GM12878 (cell line): ENCODE results near the gene LIFR. TPM values are rescaled to one million over a fixed set of nuclear protein-coding genes. Genes with fewer than 3 reads are reported as not detected.

ENCODE experiments used
- ATAC-seq: fragments of 200-7000 bp; cut with Tn5 transposase; 3 replicates; pipeline ENCODE4 v1.9.1; 2020; ENCODE audit warnings: mild to moderate bottlenecking, moderate library complexity
- BruUV-seq: library from RNA; stranded (reverse); fragments of 400-500 nt; replicated peaks from 2 replicates; lab custom pipeline; 2021; lab: Mats Ljungman, UMichigan
- CTCF ChIA-PET: fragments of 300-600 bp; sonication (Branson Sonifier 250); formaldehyde crosslinking; extraction: SDS; loops from one replicate; lab custom pipeline; 2021; ENCODE audit warnings: inconsistent platforms; lab: Yijun Ruan, JAX
- POLR2A ChIA-PET: fragments of 350-600 bp; formaldehyde crosslinking; extraction: SDS; loops from one replicate; lab custom pipeline; 2021; ENCODE audit warnings: inconsistent platforms; lab: Charles Lee
- RAD21 ChIA-PET: fragments of 300-600 bp; sonication (Branson Sonifier 250); formaldehyde crosslinking; loops from one replicate; lab custom pipeline; 2023; ENCODE audit warnings: antibody characterized with exemption; ENCODE audit not compliant: unreplicated experiment; lab: Charles Lee
- SMC1A ChIA-PET: fragments of 300-600 bp; sonication (Branson Sonifier 250); formaldehyde crosslinking; loops from one replicate; lab custom pipeline; 2023; ENCODE audit not compliant: unreplicated experiment, uncharacterized antibody; lab: Charles Lee
- DNase-seq: peaks from one replicate; pipeline ENCODE4 v3.0.0-alpha.2; 2011; ENCODE audit warnings: low read depth, low spot score
- FAIRE-seq: peaks from 3 replicates; lab custom pipeline; 2011; peaks lifted over from hg19 to GRCh38; lab: Jason Lieb, UNC
- H2AFZ ChIP-seq: 2 replicates; pipeline ENCODE4 v1.6.0; 2011; ENCODE audit warnings: low read depth, low read length, control low read depth; ENCODE audit not compliant: control insufficient read depth
- H3K27ac ChIP-seq: 2 replicates; pipeline ENCODE4 v1.5.1; 2011; ENCODE audit warnings: control low read depth; ENCODE audit not compliant: control insufficient read depth, insufficient read depth
- H3K27me3 ChIP-seq, 2 experiments: replicated peaks in 1 of 2; 2 replicates each; pipeline versions ENCODE4 v1.6.0 to v1.6.1; 2011; ENCODE audit warnings: low read length in 1 of 2; ENCODE audit not compliant: control insufficient read depth in 2 of 2, insufficient read depth in 2 of 2
- H3K36me3 ChIP-seq, 2 experiments: 2 replicates each; pipeline ENCODE4 v1.5.1; 2011; ENCODE audit warnings: low read length in 1 of 2; ENCODE audit not compliant: control insufficient read depth in 2 of 2, insufficient read depth in 2 of 2
- H3K4me1 ChIP-seq: 2 replicates; pipeline ENCODE4 v1.6.1; 2011; ENCODE audit warnings: mild to moderate bottlenecking, low read length, moderate library complexity, mixed read lengths; ENCODE audit not compliant: control insufficient read depth, insufficient read depth
- H3K4me2 ChIP-seq: 2 replicates; pipeline ENCODE4 v1.6.0; 2011; ENCODE audit warnings: control low read depth; ENCODE audit not compliant: control insufficient read depth, insufficient read depth
- H3K4me3 ChIP-seq: fragments of 200-600 bp; sonication (generic); 2 replicates; pipeline ENCODE4 v1.5.1; 2016
- H3K79me2 ChIP-seq: 2 replicates; pipeline ENCODE4 v1.6.0; 2011; ENCODE audit warnings: low read length; ENCODE audit not compliant: control insufficient read depth, insufficient read depth
- H3K9ac ChIP-seq: 2 replicates; pipeline ENCODE4 v1.8.0; 2011; ENCODE audit warnings: low read length, control low read depth, mixed read lengths; ENCODE audit not compliant: control insufficient read depth, insufficient read depth
- H3K9me3 ChIP-seq: replicated peaks from 3 replicates; pipeline ENCODE4 v1.5.1; 2011; ENCODE audit warnings: mild to moderate bottlenecking, low read length; ENCODE audit not compliant: control insufficient read depth, insufficient read depth
- H4K20me1 ChIP-seq: 2 replicates; pipeline ENCODE4 v1.6.0; 2011; ENCODE audit not compliant: control insufficient read depth, insufficient read depth
- BACH1 ChIP-seq: fragments of 450-650 bp; IDR thresholded peaks from 2 replicates; pipeline ENCODE4 v1.6.1; 2017; ENCODE audit warnings: mild to moderate bottlenecking, borderline replicate concordance
- DPF2 ChIP-seq: fragments of 450-650 bp; IDR thresholded peaks from 2 replicates; pipeline ENCODE4 v1.6.1; 2017; ENCODE audit warnings: mild to moderate bottlenecking
- E2F8 ChIP-seq: fragments of 450-650 bp; IDR thresholded peaks from 2 replicates; pipeline ENCODE4 v1.6.1; 2018; ENCODE audit warnings: mild to moderate bottlenecking, low read depth, moderate library complexity; ENCODE audit not compliant: partially characterized antibody
- EED ChIP-seq: sonication (generic); IDR thresholded peaks from 2 replicates; pipeline ENCODE4 v1.6.1; 2016; ENCODE audit warnings: antibody characterized with exemption, low read depth
- KAT2A ChIP-seq: conservative IDR thresholded peaks from 2 replicates; pipeline ENCODE4 v1.6.1; 2011; ENCODE audit warnings: low read depth, low read length; ENCODE audit not compliant: control insufficient read depth
- MEF2B ChIP-seq: fragments of 450-650 bp; IDR thresholded peaks from 2 replicates; pipeline ENCODE4 v1.6.1; 2018; ENCODE audit warnings: mild to moderate bottlenecking, moderate library complexity; ENCODE audit not compliant: partially characterized antibody, poor library complexity, severe bottlenecking
- MYC ChIP-seq: IDR thresholded peaks from 2 replicates; pipeline ENCODE4 v1.6.1; 2011; ENCODE audit warnings: mild to moderate bottlenecking, low read length, moderate library complexity, inconsistent platforms; ENCODE audit not compliant: insufficient read depth, insufficient replicate concordance, insufficient read length, severe bottlenecking
- RCOR1 ChIP-seq: conservative IDR thresholded peaks from 2 replicates; pipeline ENCODE4 v1.6.1; 2012; ENCODE audit warnings: low read depth, low read length, improper control_type of control experiment
- SUZ12 ChIP-seq: fragments of 200-600 bp; sonication (generic); IDR thresholded peaks from one replicate; pipeline ENCODE4 v1.6.1; 2018; ENCODE audit warnings: antibody characterized with exemption, mild to moderate bottlenecking; ENCODE audit not compliant: unreplicated experiment
- YY1 ChIP-seq: IDR thresholded peaks from 2 replicates; pipeline ENCODE4 v1.6.1; 2011; ENCODE audit warnings: low read depth, mild to moderate bottlenecking, low read length
- WGBS: methylation state at CpG from one replicate; pipeline ENCODE4 v1.1.6; 2016; ENCODE audit warnings: low lambda C conversion rate; ENCODE audit not compliant: insufficient replicate concordance, insufficient coverage; ENCODE audit errors: missing lambda C conversion rate; 5-methylcytosine and 5-hydroxymethylcytosine counted together
- in situ Hi-C: fragments of 300-500 bp; cut with MboI; formaldehyde crosslinking; loops from 9 replicates; pipeline ENCODE4 v1.14.3; 2018; ENCODE audit warnings: mixed read lengths
- intact Hi-C: fragments of 100-400 bp; cut with micrococcal nuclease; formaldehyde crosslinking; loops from one replicate; pipeline ENCODE4 v1.14.2; 2022; ENCODE audit not compliant: unreplicated experiment
- polyA plus RNA-seq, 11 experiments: library from polyadenylated mRNA; depleted of rRNA in 4 of 11; unstranded in 6 of 11; stranded (reverse) in 5 of 11; fragments of >200 nt; fragmentation: Nextera tagmentation in 4 of 11; fragmentation: Illumina TruSeq in 1 of 11; extraction: Ambion mirVana in 4 of 11; extraction: Trizol in 1 of 11; gene quantifications; 1 replicate in 1 of 11; 2 replicates in 10 of 11; pipeline versions ENCODE4 v1.2.1 to v1.2.3, GENCODE V29; 2011 to 2016; ENCODE audit warnings: inconsistent platforms in 2 of 11, missing spikeins in 2 of 11, low read depth in 1 of 11
- total RNA-seq, 4 experiments: library from RNA; depleted of rRNA in 3 of 4; stranded (reverse); fragments of >200 nt in 3 of 4; fragmentation: Illumina TruSeq in 1 of 4; extraction: Trizol in 1 of 4; gene quantifications; 2 replicates each; pipeline versions ENCODE4 v1.2.1 to v1.2.3, GENCODE V29; 2013 to 2021
- TF ChIP-seq, protein P1 (sequence below): fragments of 450-650 bp; formaldehyde crosslinking; IDR thresholded peaks from 2 replicates; pipeline ENCODE4 v1.4.0; 2022; ENCODE audit warnings: mild to moderate bottlenecking, moderate library complexity
- TF ChIP-seq, protein P2 (sequence below): fragments of 450-650 bp; IDR thresholded peaks from 2 replicates; pipeline ENCODE4 v1.6.1; 2018; ENCODE audit warnings: borderline replicate concordance, mild to moderate bottlenecking; ENCODE audit not compliant: partially characterized antibody
- TF ChIP-seq, protein P3 (sequence below): IDR thresholded peaks from 2 replicates; pipeline ENCODE4 v1.6.1; 2011; ENCODE audit warnings: borderline replicate concordance, low read depth, mild to moderate bottlenecking, moderate library complexity, mixed read lengths, low read length; ENCODE audit not compliant: insufficient read depth; ENCODE audit errors: extremely low read length

LIFR gene
- total and polyA plus RNA-seq, 10 of the 15 experiments (the other 5 are each of a cell fraction or from before 2014, with no cell fraction given): 0.10 TPM; not detected in 9

GRCh38 chr5:38467353-38468040 is 88.9 kb downstream of the LIFR start:
- H2AFZ ChIP-seq: no peak overlapping the region
- no peak overlapping the region for H3K27ac ChIP-seq
- SMC1A ChIA-PET: no interaction called here
- FAIRE-seq (no peak), DNase-seq (no peak), ATAC-seq (no peak)
- no peak overlapping the region for H3K4me3 ChIP-seq
- no peaks in the 10 kb centered on the region for H3K9me3 ChIP-seq
- RAD21 ChIA-PET: interaction anchor here (1.9 kb wide), 1 partner anchor 26 kb away, joined by 4 read pairs; no protein-coding TSS in a partner anchor
- peaks cover 0 to 6% of the 10 kb centered on the region in 2 experiments; a peak in 3 of 4 replicates for H3K27me3 ChIP-seq
- H3K36me3 ChIP-seq: no peaks in the 10 kb centered on the region
- H3K79me2 ChIP-seq: no peaks in the 10 kb centered on the region
- intact Hi-C loops (no loop called here), in situ Hi-C loops (no loop called here)
- no peak overlapping the region for H3K9ac ChIP-seq
- H3K4me2 ChIP-seq: no peak overlapping the region
- H3K4me1 ChIP-seq: no peaks in the 10 kb centered on the region
- BruUV-seq: no TSS peak
- H4K20me1 ChIP-seq: no peaks in the 10 kb centered on the region; the same call in 1 of the 2 replicates
- CTCF ChIA-PET: interaction anchor here (0.7 kb wide), 1 partner anchor 26 kb away, joined by 3 read pairs; no protein-coding TSS in a partner anchor
- POLR2A ChIA-PET: no interaction called here
- 27% methylated on average over 19 of the region's 22 CpGs for WGBS
- no peak for TF ChIP-seq MYC
- TF ChIP-seq DPF2: no peak
- TF ChIP-seq E2F8: no peak
- TF ChIP-seq RCOR1: no peak
- TF ChIP-seq, protein P1, sequence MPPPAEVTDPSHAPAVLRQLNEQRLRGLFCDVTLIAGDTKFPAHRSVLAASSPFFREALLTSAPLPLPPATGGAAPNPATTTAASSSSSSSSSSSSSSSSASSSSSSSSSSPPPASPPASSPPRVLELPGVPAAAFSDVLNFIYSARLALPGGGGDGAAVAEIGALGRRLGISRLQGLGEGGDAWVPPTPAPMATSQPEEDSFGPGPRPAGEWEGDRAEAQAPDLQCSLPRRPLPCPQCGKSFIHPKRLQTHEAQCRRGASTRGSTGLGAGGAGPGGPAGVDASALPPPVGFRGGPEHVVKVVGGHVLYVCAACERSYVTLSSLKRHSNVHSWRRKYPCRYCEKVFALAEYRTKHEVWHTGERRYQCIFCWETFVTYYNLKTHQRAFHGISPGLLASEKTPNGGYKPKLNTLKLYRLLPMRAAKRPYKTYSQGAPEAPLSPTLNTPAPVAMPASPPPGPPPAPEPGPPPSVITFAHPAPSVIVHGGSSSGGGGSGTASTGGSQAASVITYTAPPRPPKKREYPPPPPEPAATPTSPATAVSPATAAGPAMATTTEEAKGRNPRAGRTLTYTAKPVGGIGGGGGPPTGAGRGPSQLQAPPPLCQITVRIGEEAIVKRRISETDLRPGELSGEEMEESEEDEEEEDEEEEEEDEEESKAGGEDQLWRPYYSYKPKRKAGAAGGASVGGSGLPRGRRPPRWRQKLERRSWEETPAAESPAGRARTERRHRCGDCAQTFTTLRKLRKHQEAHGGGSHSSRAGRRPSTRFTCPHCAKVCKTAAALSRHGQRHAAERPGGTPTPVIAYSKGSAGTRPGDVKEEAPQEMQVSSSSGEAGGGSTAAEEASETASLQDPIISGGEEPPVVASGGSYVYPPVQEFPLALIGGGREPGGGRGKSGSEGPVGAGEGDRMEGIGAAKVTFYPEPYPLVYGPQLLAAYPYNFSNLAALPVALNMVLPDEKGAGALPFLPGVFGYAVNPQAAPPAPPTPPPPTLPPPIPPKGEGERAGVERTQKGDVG (CRISPR knock-in tag): no peak
- TF ChIP-seq SUZ12: no peak
- TF ChIP-seq, protein P2, sequence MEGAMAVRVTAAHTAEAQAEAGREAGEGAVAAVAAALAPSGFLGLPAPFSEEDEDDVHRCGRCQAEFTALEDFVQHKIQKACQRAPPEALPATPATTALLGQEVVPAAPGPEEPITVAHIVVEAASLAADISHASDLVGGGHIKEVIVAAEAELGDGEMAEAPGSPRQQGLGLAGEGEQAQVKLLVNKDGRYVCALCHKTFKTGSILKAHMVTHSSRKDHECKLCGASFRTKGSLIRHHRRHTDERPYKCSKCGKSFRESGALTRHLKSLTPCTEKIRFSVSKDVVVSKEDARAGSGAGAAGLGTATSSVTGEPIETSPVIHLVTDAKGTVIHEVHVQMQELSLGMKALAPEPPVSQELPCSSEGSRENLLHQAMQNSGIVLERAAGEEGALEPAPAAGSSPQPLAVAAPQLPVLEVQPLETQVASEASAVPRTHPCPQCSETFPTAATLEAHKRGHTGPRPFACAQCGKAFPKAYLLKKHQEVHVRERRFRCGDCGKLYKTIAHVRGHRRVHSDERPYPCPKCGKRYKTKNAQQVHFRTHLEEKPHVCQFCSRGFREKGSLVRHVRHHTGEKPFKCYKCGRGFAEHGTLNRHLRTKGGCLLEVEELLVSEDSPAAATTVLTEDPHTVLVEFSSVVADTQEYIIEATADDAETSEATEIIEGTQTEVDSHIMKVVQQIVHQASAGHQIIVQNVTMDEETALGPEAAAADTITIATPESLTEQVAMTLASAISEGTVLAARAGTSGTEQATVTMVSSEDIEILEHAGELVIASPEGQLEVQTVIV: no peak
- no peak for TF ChIP-seq MEF2B
- TF ChIP-seq YY1: no peak
- no peak for TF ChIP-seq KAT2A
- TF ChIP-seq BACH1: no peak
- no peak for TF ChIP-seq EED
- TF ChIP-seq, protein P3, sequence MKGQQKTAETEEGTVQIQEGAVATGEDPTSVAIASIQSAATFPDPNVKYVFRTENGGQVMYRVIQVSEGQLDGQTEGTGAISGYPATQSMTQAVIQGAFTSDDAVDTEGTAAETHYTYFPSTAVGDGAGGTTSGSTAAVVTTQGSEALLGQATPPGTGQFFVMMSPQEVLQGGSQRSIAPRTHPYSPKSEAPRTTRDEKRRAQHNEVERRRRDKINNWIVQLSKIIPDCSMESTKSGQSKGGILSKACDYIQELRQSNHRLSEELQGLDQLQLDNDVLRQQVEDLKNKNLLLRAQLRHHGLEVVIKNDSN: no peak
